Gastrocnemius medialis (tissue), 4 donors: Measurements from ENCODE around the gene ACOT11. TPM values are rescaled to one million over a fixed set of nuclear protein-coding genes. Genes with fewer than 3 reads are reported as not detected.

Experiments
- ATAC-seq, 2 donors: fragments of 150-250 bp; one replicate each; pipeline ENCODE4 v1.9.1; 2016
- DNase-seq, 2 donors: peaks; one replicate each; pipeline ENCODE4 v3.0.0-alpha.2; 2019
- H3K27ac ChIP-seq, 4 donors: fragments of 200-600 bp; sonication (generic); 1 replicate in 1 of 4; 2 replicates in 3 of 4; pipeline ENCODE4 v1.5.1; 2016 to 2018; ENCODE audit warnings: mild to moderate bottlenecking in 2 of 4, moderate library complexity in 1 of 4
- H3K27me3 ChIP-seq, 3 donors: fragments of 200-600 bp; sonication (generic) in 2 of 3; 1 replicate in 1 of 3; 2 replicates in 2 of 3; pipeline versions ENCODE4 v1.5.1 to v1.6.0; 2016 to 2019; ENCODE audit warnings: mild to moderate bottlenecking in 1 of 3, moderate library complexity in 1 of 3
- H3K36me3 ChIP-seq, 2 donors: fragments of 200-600 bp; sonication (generic) in 1 of 2; one replicate each; pipeline ENCODE4 v1.5.1; 2017 to 2018
- H3K4me1 ChIP-seq, 2 donors: fragments of 200-600 bp; sonication (generic) in 1 of 2; one replicate each; pipeline ENCODE4 v1.5.1; 2016 to 2017; ENCODE audit warnings: mild to moderate bottlenecking in 2 of 2
- H3K4me3 ChIP-seq, 4 donors: fragments of 200-600 bp; sonication (generic) in 3 of 4; 1 replicate in 1 of 4; 2 replicates in 3 of 4; pipeline ENCODE4 v1.5.1; 2016 to 2019; ENCODE audit warnings: mild to moderate bottlenecking in 2 of 4
- H3K9me3 ChIP-seq, 3 donors: fragments of 200-600 bp; sonication (generic) in 2 of 3; 1 replicate in 1 of 3; 2 replicates in 2 of 3; pipeline ENCODE4 v1.5.1; 2016 to 2019
- CTCF ChIP-seq, 5 experiments: fragments of 450-650 bp in 3 of 5; fragments of 200-600 bp in 2 of 5; sonication (generic) in 2 of 5; IDR thresholded peaks in 4 of 5; conservative IDR thresholded peaks in 1 of 5; 1 replicate in 4 of 5; 2 replicates in 1 of 5; pipeline ENCODE4 v1.5.1; 2016 to 2019; ENCODE audit warnings: antibody characterized with exemption in 5 of 5, mild to moderate bottlenecking in 3 of 5, moderate library complexity in 3 of 5
- POLR2A ChIP-seq, 2 donors: fragments of 450-650 bp; IDR thresholded peaks; one replicate each; pipeline ENCODE4 v1.6.1; 2017; ENCODE audit warnings: antibody characterized with exemption in 2 of 2, mild to moderate bottlenecking in 2 of 2, moderate library complexity in 2 of 2
- in situ Hi-C, 4 donors: fragments of 200-750 bp; cut with MboI; loops; one replicate each; pipeline versions ENCODE4 v1.15.0 to v1.8.0; 2017; ENCODE audit warnings: low sequenced_read_pairs in 4 of 4
- intact Hi-C: fragments of 100-400 bp; cut with DNase I; formaldehyde crosslinking; loops from one replicate; pipeline ENCODE4 v1.15.1; 2023; ENCODE audit warnings: low total_unique reads
- total RNA-seq, 4 donors: library from RNA; depleted of rRNA; stranded (reverse); fragments of >200 nt; gene quantifications; one replicate each; pipeline versions ENCODE4 v1.1.0 to v1.2.3, GENCODE V29; 2016

Gene ACOT11
- total RNA-seq, 4 donors from 2014 or later: 0.90 to 3.2 (median 1.2) TPM

GRCh38 chr1:54606096-54606989 lies 58.3 kb downstream of the ACOT11 start:
- in situ Hi-C loops: no loop called here
- no peak overlapping the region for H3K4me3 ChIP-seq
- ATAC-seq (no peak), DNase-seq (no peak)
- H3K27ac ChIP-seq: no peak overlapping the region
- H3K4me1 ChIP-seq: no peaks in the 10 kb centered on the region
- intact Hi-C loops: no loop called here
- TF ChIP-seq POLR2A (IDR thresholded peaks at IDR 0.05): no peak
- no peak for TF ChIP-seq CTCF (IDR thresholded peaks at IDR 0.05 in 4 of 5, conservative IDR thresholded peaks at IDR 0.05 in 1 of 5)
- H3K27me3 ChIP-seq: no peaks in the 10 kb centered on the region
- peaks cover 0 to 18% of the 10 kb centered on the region in 2 donors for H3K36me3 ChIP-seq
- no peaks in the 10 kb centered on the region for H3K9me3 ChIP-seq

- Histone ChIP-seq H3K4me1 (no peaks in the 10 kb centered on the region), H3K4me3 (no peak overlapping the region), H3K27me3 (no peaks in the 10 kb centered on the region), H3K9me3 (no peaks in the 10 kb centered on the region), H3K27ac (no peak overlapping the region), H3K36me3 (peaks cover 0 to 18% of the 10 kb centered on the region in 2 donors)
- intact Hi-C loops (no loop called here), in situ Hi-C loops (no loop called here)
- no peak for ATAC-seq
- no peak for DNase-seq
- TF ChIP-seq CTCF (IDR thresholded peaks at IDR 0.05 in 4 of 5, conservative IDR thresholded peaks at IDR 0.05 in 1 of 5): no peak
- TF ChIP-seq POLR2A (IDR thresholded peaks at IDR 0.05): no peak
Observed at GRCh38 chr1:54606990-54607325, 58.9 kb downstream of the ACOT11 start.

GRCh38 chr1:54607821-54608565 lies 60.0 kb downstream of the ACOT11 start:
- Histone ChIP-seq H3K4me1 (no peaks in the 10 kb centered on the region), H3K36me3 (peaks cover 0 to 18% of the 10 kb centered on the region in 2 donors), H3K27ac (no peak overlapping the region), H3K4me3 (no peak overlapping the region), H3K9me3 (no peaks in the 10 kb centered on the region), H3K27me3 (no peaks in the 10 kb centered on the region)
- in situ Hi-C loops (no loop called here), intact Hi-C loops (no loop called here)
- no peak for ATAC-seq
- TF ChIP-seq POLR2A (IDR thresholded peaks at IDR 0.05) (no peak), CTCF (IDR thresholded peaks at IDR 0.05 in 4 of 5, conservative IDR thresholded peaks at IDR 0.05 in 1 of 5) (no peak)
- no peak for DNase-seq

DNA sequence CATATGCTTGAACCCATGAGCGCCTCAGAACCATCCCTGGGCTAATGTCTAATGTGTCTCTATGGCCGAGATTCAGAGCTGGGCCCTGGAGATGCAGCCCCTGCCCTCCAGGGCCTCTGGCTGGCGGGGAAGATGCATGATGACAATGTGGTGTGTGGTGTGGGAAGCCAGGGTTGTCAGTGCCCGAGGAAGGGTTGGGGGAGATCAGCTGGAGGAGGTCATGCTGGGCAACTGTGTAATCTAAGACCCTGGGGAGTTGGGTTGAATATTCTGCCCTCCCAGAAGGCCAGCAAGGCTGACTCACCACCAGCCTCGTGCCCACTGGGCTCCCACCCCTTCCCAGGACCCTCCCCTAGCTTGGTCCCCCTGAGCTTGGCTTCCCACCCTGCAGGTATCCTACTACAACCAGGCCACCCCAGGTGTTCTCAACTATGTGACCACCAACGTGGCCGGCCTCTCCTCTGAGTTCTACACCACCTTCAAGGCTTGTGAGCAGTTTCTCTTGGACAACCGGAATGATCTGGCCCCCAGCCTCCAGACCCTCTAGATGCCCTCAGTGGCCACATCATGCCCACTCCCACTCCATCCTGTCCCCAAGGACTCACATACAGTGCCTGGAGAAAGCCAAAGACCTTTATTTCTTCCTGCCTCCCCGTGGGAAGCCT lies 60.7 kb downstream of the ACOT11 start:
- no peak overlapping the region for H3K27ac ChIP-seq
- H3K4me1 ChIP-seq: no peaks in the 10 kb centered on the region
- TF ChIP-seq POLR2A (IDR thresholded peaks at IDR 0.05) (no peak), CTCF (IDR thresholded peaks at IDR 0.05 in 4 of 5, conservative IDR thresholded peaks at IDR 0.05 in 1 of 5) (no peak)
- H3K36me3 ChIP-seq: peaks cover 0 to 18% of the 10 kb centered on the region in 2 donors
- H3K4me3 ChIP-seq: no peak overlapping the region
- in situ Hi-C loops: no loop called here
- no peaks in the 10 kb centered on the region for H3K27me3 ChIP-seq
- intact Hi-C loops: no loop called here
- ATAC-seq: no peak
- H3K9me3 ChIP-seq: no peaks in the 10 kb centered on the region
- no peak for DNase-seq
